Sciatic nerve (tissue), 2 donors: ENCODE results near the gene ZBTB20. TPM values are rescaled to one million over a fixed set of nuclear protein-coding genes. Genes with fewer than 3 reads are reported as not detected.

Experiments
- ATAC-seq: fragments of 200-7000 bp; cut with Tn5 transposase; one replicate; pipeline ENCODE4 v1.9.1; 2020; ENCODE audit warnings: mild to moderate bottlenecking, moderate library complexity
- DNase-seq: peaks from one replicate; pipeline ENCODE4 v3.0.0-alpha.2; 2020; ENCODE audit warnings: low spot score
- intact Hi-C: fragments of 100-400 bp; cut with DNase I; formaldehyde crosslinking; loops from one replicate; pipeline ENCODE4 v1.14.2; 2022
- total RNA-seq: library from RNA; stranded (reverse); fragmentation: NEBNext Ultra II Directional; extraction: Animal tissue kit (Norgen Biotek cat#: 25700); gene quantifications from one replicate; pipeline ENCODE4 v1.2.1, GENCODE V29; 2021
- donor health status: DM: no; HTN: no; CAD: no.
- donor health status: DM: no; HTN: no; CAD: no.

The ZBTB20 gene
- total RNA-seq, 1 donor from 2014 or later: 145 TPM

- ATAC-seq (no peak), DNase-seq (no peak)
- intact Hi-C loops: no loop called here
These were observed 686.6 kb downstream of the ZBTB20 start for GRCh38 chr3:114460459-114460858.

GRCh38 chr3:114456742-114457141 lies 690.3 kb downstream of the ZBTB20 start:
- intact Hi-C loops: no loop called here
- DNase-seq: no peak
- no peak for ATAC-seq

- DNase-seq (no peak), ATAC-seq (peak; percentile 24)
- intact Hi-C loops: no loop called here
These were observed 691.7 kb downstream of the ZBTB20 start for GRCh38 chr3:114455432-114455831.

GRCh38 chr3:114454551-114455251 lies 692.4 kb downstream of the ZBTB20 start:
- intact Hi-C loops: no loop called here
- ATAC-seq: peak; percentile 57

GRCh38 chr3:114453361-114453780 lies 693.7 kb downstream of the ZBTB20 start:
- no peak for DNase-seq
- no peak for ATAC-seq
- intact Hi-C loops: loop anchor here (2.0 kb wide), 1 partner anchor 73 kb away; no protein-coding TSS in a partner anchor

More at GRCh38 chr3:114454551-114455251, 692.4 kb downstream of the ZBTB20 start:
- DNase-seq: no peak

- intact Hi-C loops: loop anchor here (2.0 kb wide), 1 partner anchor 72 kb away; no protein-coding TSS in a partner anchor
- DNase-seq (no peak), ATAC-seq (no peak)
These were observed 694.2 kb downstream of the ZBTB20 start for GRCh38 chr3:114452937-114453336.

GRCh38 chr3:114452256-114452655 lies 694.8 kb downstream of the ZBTB20 start:
- DNase-seq (no peak), ATAC-seq (no peak)
- intact Hi-C loops: loop anchor here (2.0 kb wide), 1 partner anchor 71 kb away; no protein-coding TSS in a partner anchor

- DNase-seq (peak; percentile 68), ATAC-seq (peak; percentile 67)
- intact Hi-C loops: loop anchor here (2.0 kb wide), 1 partner anchor 71 kb away; no protein-coding TSS in a partner anchor
These were observed 695.5 kb downstream of the ZBTB20 start for GRCh38 chr3:114451561-114452018.

- no peak for ATAC-seq
- no peak for DNase-seq
- intact Hi-C loops: no loop called here
These were observed 696.0 kb downstream of the ZBTB20 start for GRCh38 chr3:114451051-114451451.

- intact Hi-C loops: no loop called here
- ATAC-seq (no peak), DNase-seq (no peak)
These were observed 697.0 kb downstream of the ZBTB20 start for GRCh38 chr3:114450008-114450596.

- no peak for ATAC-seq
- no peak for DNase-seq
- intact Hi-C loops: no loop called here
These were observed 697.6 kb downstream of the ZBTB20 start for GRCh38 chr3:114449271-114450007.

- intact Hi-C loops: no loop called here
- DNase-seq (no peak), ATAC-seq (no peak)
These were observed 699.1 kb downstream of the ZBTB20 start for GRCh38 chr3:114447950-114448479.

GRCh38 chr3:114447545-114447944 lies 699.5 kb downstream of the ZBTB20 start:
- no peak for DNase-seq
- ATAC-seq: no peak
- intact Hi-C loops: no loop called here

GRCh38 chr3:114446600-114446999 lies 700.5 kb downstream of the ZBTB20 start:
- no peak for DNase-seq
- ATAC-seq: peak; percentile 72
- intact Hi-C loops: no loop called here

GRCh38 chr3:114445233-114445632 lies 701.9 kb downstream of the ZBTB20 start:
- DNase-seq (no peak), ATAC-seq (no peak)
- intact Hi-C loops: no loop called here

- no peak for DNase-seq
- ATAC-seq: no peak
- intact Hi-C loops: no loop called here
These were observed 702.9 kb downstream of the ZBTB20 start for GRCh38 chr3:114444216-114444615.

GRCh38 chr3:114442246-114442645 lies 704.8 kb downstream of the ZBTB20 start:
- no peak for ATAC-seq
- intact Hi-C loops: no loop called here
- DNase-seq: no peak

- no peak for DNase-seq
- intact Hi-C loops: no loop called here
- ATAC-seq: no peak
These were observed 705.7 kb downstream of the ZBTB20 start for GRCh38 chr3:114441386-114441785.

- no peak for DNase-seq
- intact Hi-C loops: no loop called here
- ATAC-seq: no peak
These were observed 706.4 kb downstream of the ZBTB20 start for GRCh38 chr3:114440700-114441099.
